Activated CD4-positive, alpha-beta T cell treated with anti-CD3 and anti-CD28 coated beads, Interleukin-2, amount 50 U/mL, for 1 hour (primary cell): ENCODE measurements around the gene SDSL.

Experiments used
- DNase-seq: peaks from one replicate; pipeline ENCODE4 v3.0.0-alpha.2; 2020

The SDSL gene

DNA sequence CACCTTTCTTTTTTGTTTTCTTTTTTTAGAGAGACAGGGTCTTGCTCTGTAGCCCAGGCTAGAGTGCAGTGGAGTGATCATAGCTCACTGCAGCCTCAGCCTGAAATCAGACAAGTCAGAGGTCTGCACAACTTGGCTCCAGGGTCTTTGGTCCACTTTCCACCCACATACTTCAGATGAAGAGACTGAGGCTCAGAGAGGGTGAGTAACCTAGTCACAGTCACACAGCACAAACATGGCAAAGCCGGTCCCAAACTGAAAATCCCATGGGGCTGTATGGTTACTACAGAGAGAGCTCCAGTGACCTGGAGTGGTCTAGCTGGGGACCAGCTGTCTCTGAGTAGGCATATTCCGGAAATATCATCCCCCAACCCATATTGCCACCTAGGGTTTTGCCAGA lies 30.3 kb downstream of the SDSL start:
- DNase-seq = no peak

DNA sequence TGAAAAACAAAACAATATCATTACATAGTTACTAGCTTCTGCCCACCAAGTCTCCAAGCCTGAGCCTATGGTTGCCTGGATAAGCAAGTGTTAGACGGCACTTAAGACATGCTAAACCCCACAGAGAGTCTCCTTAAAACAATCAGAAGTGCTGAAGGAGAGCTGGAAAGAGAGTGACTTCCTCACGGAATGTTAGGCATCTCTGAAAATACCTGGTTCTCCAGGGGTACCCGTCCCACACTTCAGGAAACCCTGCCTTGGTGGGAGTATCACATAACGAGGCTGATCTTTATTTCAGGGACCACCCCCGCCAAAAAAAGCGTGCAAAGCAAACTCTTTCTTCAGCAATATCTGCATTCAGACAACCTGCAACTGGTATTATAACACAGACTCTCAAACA lies 31.1 kb downstream of the SDSL start:
- no peak for DNase-seq

DNA sequence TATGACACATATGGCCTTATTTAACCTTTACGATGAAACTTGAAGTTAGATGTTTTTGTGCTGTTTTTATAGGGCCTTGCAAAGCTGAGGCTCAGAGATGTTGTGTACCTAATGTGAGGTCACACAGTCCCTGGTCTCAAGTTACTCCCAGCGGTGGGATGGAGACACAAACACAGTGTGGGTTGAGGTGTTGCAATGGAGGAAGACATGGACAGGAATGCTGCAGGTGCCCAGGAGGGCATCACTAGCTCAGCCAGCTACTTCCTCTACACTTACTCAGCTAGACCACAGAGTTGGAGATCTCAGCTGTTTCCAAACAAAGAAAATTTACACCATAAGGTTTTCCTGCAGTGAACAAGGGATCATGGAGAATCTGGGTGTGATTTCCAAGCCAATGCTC lies 34.0 kb downstream of the SDSL start:
- DNase-seq = no peak

DNA sequence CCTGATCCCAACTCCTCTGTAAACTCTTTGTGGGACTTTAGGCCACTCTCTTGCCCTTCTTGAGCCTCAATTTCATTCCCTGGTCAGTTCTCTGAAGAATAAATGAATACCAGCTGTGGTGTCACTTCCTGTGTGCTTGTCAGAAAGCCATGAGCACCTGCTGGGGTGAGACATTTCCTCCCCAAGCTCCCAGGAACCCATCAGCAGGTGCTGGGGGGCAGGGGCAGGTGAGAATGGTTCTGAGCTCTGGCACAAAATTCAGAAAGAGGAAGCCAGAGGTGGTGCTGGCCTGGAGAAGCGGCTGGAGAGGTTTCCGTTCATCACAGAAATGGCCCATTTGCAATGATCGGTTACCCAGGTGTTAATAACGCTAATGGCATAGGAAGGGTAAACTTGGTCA lies 34.6 kb downstream of the SDSL start:
- DNase-seq = no peak

DNA sequence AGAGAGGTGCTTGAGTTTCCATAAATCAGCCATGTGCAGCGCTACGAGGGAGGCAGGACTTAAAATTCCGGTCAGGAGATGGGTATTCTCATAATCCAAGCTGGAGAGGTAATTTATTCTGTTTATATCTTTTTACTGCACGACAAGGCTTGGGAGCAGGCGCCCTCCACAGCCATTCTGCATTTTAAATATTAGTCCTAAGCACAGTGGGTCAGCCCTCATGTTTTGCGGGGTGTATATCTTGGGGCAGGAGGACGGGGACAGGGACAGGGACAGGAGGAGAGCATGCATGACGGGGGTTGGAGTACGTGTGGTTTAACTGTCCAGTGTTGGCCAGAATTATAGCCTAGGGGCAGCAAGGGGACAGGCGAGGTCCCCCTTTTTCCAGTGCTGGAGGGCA lies 35.0 kb downstream of the SDSL start:
- DNase-seq = no peak

DNA sequence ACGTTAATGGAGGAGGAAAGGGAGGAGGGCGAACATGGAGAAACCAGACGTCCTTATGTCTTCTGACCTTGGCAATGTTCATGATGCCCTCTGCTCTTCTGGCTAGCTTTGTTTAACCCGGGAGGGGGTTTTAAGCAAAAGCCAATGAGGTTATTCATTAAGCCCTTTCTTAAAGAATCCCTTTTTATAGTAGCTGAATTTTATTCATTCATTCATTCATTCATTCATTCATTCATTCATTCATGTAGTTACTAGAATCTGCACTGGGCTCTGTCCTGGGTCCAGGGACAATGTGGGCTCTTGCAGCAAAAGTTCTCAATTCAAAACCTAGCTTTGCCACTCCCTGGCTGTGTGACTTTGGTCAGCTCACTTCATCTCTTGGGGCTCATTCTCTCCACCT lies 35.5 kb downstream of the SDSL start:
- DNase-seq = no peak

DNA sequence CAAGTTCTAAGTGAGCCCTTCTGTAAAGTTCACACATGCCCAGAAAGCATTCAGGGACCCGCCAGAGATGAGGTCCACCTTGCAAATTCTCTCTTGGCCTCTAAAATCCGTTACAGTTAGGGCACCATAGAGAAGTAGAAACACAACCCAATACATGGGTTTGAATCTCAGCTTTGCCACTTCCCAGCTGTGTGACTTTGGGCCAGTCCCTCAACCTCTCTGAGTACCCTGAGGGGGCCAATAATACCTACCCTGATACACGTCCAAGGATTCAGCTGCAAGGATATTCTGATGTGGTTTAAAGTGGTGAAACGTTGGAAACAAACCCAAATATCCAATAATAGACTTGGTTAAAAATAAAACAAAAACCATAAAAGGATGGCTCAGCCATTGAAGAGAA lies 37.8 kb downstream of the SDSL start:
- no peak for DNase-seq

DNA sequence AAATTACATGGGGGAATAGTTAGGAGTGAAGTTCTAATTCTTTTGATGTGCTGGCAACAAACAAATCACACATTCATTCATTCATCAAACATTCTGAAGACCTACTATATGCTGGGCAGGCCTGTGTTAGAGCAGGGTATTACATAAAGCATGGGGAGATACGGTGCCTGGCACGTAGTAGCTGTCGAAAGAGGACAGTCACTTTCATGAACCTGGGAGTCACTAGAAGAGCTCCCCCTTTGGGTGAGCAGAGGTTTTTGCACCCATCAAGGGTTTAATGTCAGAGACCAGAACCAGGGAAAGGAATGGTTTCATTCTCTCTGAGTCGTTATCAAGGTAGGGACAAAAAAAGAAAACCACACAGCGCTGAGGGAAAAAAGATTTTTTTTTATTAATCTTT lies 39.5 kb downstream of the SDSL start:
- no peak for DNase-seq

DNA sequence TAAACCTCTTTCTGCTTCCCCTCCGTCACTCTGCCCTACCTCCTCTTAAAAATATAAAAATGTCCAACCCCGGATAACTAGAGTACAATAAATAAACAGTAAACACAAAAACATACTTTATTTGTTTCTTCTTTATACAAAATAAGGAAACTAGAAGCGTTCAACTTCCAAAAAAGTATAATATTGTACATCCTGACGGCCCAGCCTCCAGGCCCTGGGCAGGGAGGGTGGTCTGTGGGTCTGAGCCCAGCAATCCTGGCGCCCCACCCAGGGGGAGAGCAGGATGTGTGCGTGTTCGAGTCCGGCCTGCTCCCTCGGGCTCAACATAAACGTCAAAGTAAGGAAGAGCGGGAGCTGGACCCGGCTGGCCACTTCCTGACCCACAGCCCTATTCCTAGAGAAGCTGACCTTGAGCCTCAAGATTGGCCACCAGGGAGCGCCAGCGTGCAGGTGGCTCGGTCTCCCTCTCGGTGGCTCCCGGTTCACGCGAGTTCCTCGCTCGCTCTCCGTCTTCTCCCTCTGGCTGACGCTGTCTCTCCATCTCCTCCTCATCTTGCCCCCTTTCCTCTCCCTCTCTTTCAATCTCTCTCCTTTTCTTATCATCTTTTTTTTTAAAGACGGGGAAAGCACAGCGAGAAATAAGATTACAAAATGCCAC lies 40.1 kb downstream of the SDSL start:
- DNase-seq = peak; percentile 64

DNA sequence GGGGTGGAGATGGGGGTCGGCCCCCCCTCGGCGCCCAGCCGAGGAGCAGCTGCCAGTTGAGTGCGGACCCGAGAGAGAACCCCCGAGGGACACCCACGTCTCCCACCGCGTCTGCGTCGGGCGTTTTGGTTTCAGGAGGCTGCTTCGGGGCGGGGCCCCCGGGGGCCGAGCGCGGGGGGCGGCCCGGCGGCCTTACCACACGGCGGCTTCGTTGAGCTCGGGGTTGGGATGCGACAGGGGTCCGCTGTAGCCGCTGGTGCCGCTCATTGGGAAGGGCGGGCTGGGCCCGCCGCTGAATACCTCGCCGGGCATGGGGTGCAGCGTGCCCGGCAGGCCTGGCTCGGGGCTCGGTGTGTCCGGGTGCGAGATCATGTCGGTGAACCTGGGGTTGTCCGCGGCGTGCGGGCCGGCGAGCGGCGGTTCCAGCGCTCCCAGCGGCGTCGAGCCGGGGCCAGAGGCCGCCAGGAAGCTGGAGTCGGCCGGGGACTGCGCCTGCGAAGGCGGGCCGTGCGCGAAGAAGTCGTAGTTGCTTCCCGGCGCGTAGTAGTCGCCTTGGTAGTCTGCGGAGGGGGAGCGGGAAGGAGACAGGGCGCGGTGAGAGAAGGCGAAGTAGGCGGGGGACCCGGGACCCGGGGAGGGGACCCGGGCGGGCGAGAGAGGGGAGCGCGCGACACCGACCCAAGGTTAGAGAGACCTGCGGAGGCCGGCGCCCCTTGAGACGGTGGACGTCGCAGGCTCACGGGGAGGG lies 41.0 kb downstream of the SDSL start:
- no peak for DNase-seq

DNA sequence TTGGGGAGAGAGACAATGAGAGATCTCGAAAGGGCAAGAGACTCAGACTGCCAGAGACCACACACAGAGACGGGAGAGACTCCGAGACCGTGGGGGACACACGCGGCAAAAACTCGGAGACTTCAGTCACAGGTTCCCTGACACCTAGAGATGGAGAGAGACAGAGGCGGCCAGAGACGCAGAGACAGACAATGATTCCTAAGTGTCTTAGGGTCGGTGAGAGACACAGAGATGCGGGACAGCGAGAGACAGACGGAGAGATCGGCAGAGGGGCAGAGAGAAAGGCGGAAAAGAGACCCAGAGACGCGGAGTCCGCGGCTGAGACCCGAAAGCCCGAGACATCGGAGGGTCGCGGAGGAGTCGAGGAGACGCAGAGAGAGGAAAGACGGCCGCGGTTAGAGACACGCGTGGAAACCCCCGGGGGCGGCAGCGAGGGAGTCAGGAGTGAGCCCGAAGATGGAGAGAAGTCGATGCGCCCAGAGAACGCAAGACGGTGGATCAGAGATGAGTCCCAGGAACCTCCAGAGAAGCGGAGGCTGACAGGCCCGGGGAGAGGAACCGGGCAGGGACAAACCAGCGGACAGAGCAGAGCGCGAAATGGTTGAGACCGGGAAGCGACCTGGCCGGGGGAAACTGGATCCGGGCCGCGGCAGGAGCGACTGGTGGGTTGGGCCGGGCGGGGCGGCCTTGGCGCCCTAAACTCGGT lies 41.7 kb downstream of the SDSL start:
- DNase-seq = no peak

DNA sequence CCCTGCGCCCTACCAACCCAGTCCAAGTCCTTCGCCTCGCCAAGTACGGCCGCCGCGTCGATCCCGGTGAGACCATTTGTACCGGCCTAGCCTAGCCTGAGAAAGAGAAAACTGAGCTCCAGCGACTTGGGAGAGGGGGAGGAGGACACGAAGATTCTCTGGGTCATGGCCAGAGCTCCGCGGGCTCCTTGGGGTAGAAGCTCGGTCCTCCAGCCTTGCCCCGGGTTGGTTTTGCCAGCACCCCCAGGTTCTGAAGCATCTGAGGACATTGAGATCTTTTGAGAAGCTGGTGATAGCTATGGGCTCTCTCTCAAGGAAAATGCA lies 42.2 kb downstream of the SDSL start:
- DNase-seq = no peak

DNA sequence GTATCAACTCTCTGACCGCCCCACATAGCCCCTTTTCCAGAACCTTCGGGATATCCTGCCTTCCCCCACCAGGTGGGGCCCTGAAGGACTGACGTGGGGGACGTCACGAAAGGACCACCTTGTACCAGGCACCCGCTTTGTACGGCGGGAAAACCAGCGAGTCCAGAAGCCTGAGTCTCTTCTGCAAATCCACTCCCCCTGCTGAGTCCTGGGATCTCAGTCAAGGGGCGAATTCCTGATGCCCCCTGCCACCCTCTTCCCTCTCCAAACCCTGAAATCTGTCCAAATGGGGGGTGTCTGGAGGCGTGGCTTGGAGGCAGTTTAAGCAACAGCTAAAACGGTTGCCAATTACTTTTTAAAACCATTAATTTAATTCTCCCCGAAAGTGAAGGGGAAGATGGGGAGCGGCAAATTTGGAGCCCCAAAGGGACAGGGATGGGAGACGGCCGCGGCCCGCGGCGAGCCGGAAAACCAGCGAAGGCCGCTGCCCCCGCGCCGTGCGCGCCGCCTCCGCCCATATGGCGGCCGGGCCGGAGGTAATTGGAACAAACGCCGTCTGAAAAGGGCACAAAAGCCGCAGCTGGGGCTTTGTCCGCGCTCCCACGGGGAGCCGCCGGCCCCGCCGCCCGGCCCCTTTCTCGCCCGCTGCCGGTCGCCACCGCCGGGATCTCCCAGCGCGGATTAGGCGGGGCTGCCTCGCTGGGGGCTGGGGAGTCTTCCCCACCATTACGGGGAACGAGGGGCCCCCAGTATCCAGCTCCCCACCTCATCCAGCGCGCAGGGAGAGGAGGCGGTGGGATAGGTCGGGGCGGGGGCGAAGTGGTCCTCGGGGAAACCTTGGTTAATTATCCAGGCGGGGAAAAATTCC lies 42.9 kb downstream of the SDSL start:
- no peak for DNase-seq

DNA sequence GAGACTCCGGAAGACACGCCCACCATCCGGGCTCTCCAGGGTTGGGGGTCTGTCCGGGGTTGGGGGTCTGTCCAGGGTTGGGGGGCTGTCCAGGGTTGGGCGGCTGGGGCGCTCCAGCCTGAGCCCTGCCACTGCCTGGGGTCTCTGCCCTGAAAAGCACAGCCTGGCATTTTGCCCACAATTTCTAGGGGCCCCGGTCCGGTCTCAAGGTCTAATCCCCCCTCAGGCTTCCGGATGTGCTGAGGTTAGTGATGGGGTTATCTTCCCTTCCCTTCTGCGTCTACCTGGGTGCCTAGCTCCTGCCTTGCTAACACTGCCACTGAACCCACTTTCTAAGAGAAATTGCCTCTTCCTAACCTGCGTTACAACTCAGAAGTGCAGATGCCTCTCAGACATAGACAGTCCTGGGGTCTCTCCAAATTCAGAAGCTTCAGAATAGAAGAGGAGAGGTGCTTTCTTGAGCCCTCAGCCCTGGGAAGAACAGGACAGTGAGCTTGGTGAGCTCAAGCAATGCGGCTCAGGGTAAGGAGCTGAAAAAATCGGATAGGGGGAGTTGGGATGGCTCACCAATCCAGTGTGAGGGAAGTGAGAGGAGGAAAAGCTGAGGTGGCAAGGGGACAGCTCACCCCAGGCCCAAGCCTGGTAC lies 43.8 kb downstream of the SDSL start:
- DNase-seq = no peak

DNA sequence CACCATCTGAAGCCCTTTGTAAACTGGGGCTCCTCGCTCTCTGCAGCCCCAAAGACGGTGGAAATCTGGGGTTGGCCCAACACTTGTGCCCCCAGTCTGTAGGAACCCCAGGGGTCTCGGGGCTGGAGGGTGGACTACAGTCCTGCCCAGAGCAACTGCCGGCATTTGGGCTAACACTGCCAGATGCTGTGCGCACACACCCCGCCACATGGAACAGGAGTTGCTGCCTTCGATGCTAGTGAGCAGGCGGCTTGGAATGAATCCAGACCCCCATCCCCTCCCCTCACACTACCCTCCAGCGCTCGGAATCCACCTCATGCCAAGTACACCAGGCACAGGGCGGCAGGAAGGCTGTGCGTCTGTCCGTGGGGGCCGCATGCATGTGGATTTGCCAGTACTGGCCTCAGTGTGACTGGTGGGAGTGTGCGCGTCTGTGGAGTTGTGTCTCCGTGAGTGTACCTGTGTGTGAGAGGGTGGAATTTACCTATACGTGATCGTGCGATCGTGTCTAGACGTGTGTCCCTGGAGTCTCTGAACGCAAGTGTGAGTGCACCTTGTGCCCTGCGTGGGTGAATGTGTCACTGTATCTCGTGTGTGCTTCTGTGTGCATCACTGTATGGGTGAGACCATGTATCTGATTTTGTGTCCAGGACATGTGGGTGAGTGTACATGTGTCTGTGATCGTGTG lies 44.4 kb downstream of the SDSL start:
- DNase-seq = no peak

DNA sequence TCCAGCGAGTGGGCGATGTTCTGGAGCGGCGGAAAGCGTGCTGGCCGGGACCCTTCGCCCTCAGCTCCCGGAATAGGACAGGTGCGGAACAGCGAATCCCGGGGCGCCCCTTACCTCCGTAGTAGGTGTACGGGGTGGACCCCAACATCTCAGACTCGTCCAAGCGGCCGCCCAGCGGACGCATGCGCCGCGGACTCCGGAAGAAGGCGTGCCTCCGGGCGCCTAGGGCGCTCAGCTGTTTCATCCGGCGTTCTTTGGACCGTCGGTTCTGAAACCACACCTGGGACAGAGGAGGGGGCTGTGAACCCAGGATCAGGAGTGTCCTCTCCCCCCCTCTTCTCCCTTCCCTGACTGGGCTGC lies 44.9 kb downstream of the SDSL start:
- DNase-seq = no peak

DNA sequence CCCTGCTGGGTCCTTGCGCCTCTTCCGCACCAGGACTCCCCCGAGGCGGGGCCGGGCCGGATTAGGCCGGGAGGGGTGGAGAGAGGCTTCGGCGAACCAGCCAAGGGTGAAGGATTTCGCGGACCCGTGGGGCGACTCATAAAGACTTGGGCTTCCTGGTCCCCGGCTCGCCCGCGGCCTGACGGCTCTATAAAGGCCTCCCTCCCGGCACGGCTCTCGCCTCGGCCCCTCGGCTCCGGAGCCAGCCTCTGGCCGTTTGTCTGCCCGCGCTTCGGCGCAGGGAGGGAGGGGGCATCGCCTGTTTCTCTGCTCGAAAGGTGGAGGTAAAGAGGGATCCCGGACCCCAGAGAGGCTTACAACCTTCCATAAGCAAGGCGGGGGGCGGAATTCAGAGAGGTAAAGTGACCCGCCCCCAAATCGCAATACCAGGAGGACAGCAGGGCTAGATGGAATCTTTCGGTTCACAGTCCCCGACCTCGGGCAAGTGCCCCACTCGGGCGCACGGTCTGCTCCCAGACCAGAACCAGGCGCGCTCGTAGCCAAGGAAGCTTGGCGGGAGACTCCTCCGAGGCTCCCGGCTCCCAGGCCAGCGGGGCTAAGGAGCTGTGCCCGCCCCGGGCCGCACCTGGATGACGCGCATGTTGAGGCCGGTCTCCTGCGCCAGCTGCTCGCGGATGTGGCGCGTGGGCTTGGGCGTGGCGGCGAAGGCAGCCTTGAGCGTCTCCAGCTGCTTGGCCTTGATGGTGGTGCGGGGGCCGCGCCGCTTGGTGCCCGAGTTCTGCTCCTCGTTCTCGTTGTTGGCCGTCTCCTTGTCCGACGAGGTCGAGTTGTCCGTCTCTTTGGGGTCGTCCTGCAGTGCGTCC lies 45.6 kb downstream of the SDSL start:
- no peak for DNase-seq

DNA sequence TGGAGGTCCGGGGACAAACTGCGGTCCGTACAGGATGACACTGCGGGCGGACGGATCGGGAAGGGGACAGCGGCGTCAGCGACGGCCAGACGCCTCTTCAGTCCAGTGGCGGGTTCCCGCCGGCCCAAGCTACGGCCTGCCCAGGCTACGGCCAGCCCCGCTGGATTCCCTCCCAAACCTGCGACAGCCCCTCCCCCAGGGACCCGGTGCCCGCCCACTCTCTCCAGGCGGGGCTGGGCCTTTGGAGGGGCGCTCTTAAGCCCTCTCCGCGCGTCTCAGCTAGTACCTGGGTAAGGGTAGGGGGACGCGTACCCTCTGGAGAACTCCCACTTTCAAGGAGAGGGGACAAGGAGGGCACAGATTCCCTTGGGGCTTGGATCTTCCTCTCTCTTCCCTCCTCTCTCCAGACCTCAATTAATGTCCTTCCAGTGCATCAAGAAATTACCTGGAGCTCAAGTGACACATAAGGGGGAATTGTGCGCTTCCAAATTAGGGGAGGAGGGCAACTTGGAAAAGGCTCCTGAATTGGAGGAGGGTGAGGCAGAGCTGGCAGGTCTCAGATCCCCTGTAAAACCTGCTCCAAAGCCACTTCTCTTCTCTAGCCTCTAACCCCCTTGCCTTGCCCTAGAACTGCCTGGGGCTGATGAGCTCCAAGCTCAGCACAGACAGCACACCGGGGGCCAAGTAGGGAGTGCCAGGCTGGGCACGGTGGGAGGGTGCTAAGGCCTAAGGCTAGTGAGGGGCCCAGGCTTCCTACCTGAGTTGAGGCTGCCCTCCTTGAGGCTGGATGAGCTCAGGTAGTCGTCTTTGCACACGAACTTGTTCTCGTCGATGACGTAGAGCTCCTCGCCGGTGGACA lies 46.4 kb downstream of the SDSL start:
- DNase-seq = no peak

DNA sequence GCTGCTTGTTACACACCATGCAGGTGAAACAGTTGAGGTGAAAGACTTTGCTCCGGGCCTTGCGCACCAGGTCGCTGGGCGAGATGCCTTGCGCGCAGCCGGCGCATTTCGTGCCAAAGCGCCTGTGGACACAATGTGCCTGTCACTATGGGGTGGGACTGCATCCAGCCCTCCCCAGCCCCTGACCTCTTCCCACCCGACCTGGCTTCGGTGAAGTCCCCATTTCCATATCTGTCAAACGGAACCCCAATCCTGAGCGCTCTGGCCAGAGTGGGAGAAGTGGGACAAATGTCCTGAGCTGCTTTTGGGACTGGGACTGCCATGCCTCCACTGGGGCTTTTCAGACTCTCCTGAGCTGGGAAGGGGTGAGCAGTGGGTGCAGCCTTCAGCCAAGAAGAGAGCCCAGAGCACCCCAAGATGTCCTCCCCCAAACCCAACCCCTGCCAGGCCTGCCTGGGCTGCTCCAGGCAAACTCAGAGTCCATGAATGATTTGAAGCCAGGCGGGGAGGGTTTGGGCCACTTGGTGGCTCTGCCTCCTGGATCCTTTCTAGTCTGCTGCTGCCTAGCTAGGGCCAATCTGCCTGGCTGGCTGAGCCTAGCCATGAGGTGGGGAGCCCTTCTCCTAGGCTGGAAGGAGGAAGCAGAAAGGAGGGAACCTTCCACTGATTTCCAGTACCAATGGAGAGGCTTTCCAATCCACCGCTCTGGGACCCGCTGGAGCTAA lies 47.2 kb downstream of the SDSL start:
- no peak for DNase-seq
